ENCODE measurements around the gene NUP42.

GRCh38 chr7:23216021-23216420 is 34.2 kb downstream of the NUP42 start:
- TF ChIP-seq CHD4 (IDR thresholded peaks at IDR 0.05) (no peak), FOXK2 (IDR thresholded peaks at IDR 0.05) (no peak), POLR2A (IDR thresholded peaks at IDR 0.05; ENCODE audit: low read depth, low read length) (no peak), EZH2 (IDR thresholded peaks at IDR 0.05; ENCODE audit: borderline replicate concordance, control insufficient read depth, low read depth, low read length) (no peak), ZBTB11 (CRISPR knock-in tag; IDR thresholded peaks at IDR 0.05) (no peak), NR2F1 (conservative IDR thresholded peaks at IDR 0.05) (no peak)
- TF ChIP-seq, protein P1, sequence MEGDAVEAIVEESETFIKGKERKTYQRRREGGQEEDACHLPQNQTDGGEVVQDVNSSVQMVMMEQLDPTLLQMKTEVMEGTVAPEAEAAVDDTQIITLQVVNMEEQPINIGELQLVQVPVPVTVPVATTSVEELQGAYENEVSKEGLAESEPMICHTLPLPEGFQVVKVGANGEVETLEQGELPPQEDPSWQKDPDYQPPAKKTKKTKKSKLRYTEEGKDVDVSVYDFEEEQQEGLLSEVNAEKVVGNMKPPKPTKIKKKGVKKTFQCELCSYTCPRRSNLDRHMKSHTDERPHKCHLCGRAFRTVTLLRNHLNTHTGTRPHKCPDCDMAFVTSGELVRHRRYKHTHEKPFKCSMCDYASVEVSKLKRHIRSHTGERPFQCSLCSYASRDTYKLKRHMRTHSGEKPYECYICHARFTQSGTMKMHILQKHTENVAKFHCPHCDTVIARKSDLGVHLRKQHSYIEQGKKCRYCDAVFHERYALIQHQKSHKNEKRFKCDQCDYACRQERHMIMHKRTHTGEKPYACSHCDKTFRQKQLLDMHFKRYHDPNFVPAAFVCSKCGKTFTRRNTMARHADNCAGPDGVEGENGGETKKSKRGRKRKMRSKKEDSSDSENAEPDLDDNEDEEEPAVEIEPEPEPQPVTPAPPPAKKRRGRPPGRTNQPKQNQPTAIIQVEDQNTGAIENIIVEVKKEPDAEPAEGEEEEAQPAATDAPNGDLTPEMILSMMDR (IDR thresholded peaks at IDR 0.05 in 2 of 3, conservative IDR thresholded peaks at IDR 0.05 in 1 of 3; ENCODE audit: control insufficient read depth in 2 of 3, extremely low read depth in 1 of 3, insufficient read depth in 1 of 3, low read depth in 3 of 3, low read length in 3 of 3): no peak
- TF ChIP-seq, protein P2, sequence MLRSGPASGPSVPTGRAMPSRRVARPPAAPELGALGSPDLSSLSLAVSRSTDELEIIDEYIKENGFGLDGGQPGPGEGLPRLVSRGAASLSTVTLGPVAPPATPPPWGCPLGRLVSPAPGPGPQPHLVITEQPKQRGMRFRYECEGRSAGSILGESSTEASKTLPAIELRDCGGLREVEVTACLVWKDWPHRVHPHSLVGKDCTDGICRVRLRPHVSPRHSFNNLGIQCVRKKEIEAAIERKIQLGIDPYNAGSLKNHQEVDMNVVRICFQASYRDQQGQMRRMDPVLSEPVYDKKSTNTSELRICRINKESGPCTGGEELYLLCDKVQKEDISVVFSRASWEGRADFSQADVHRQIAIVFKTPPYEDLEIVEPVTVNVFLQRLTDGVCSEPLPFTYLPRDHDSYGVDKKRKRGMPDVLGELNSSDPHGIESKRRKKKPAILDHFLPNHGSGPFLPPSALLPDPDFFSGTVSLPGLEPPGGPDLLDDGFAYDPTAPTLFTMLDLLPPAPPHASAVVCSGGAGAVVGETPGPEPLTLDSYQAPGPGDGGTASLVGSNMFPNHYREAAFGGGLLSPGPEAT (IDR thresholded peaks at IDR 0.05; ENCODE audit: low read depth): no peak
